H1 (cell line): ENCODE data around the gene TBC1D22A. TPM values are rescaled to one million over a fixed set of nuclear protein-coding genes. Genes with fewer than 3 reads are reported as not detected.

ENCODE experiments used
- ATF3 ChIP-seq: IDR thresholded peaks from 2 replicates; pipeline ENCODE4 v1.6.1; 2011; ENCODE audit warnings: low read depth, mild to moderate bottlenecking, low read length; ENCODE audit not compliant: insufficient read depth
- CHD1 ChIP-seq: IDR thresholded peaks from 2 replicates; pipeline ENCODE4 v1.6.1; 2012; ENCODE audit warnings: low read depth, low read length, improper control_type of control experiment
- CHD7 ChIP-seq: fragments of 300-600 bp; sonication (generic); IDR thresholded peaks from 2 replicates; pipeline ENCODE4 v1.7.1; 2012; ENCODE audit warnings: low read length, moderate library complexity, mild to moderate bottlenecking, inconsistent platforms; ENCODE audit not compliant: insufficient replicate concordance
- KDM1A ChIP-seq: fragments of 200-600, 300-600 bp; sonication (generic); IDR thresholded peaks from 2 replicates; pipeline ENCODE4 v1.7.1; 2016; ENCODE audit warnings: mild to moderate bottlenecking, low read length, borderline replicate concordance
- NRF1 ChIP-seq: IDR thresholded peaks from 2 replicates; pipeline ENCODE4 v1.6.1; 2011; ENCODE audit warnings: mild to moderate bottlenecking, low read depth, low read length, improper control_type of control experiment
- SUZ12 ChIP-seq: fragments of 200-600 bp; sonication (generic); IDR thresholded peaks from 2 replicates; pipeline ENCODE4 v1.6.1; 2012; ENCODE audit warnings: mild to moderate bottlenecking, inconsistent platforms, low read length, moderate library complexity, mixed read lengths
- polyA plus RNA-seq, 7 experiments: library from polyadenylated mRNA; depleted of rRNA in 3 of 7; stranded (reverse) in 5 of 7; unstranded in 2 of 7; fragments of >200 nt in 5 of 7; fragments of 200-250 nt in 2 of 7; gene quantifications; 1 replicate in 5 of 7; 2 replicates in 1 of 7; 4 replicates in 1 of 7; pipeline versions ENCODE4 v1.2.1 to v1.2.3, GENCODE V29; 2011 to 2013; ENCODE audit warnings: missing spikeins in 2 of 7, mixed read lengths in 2 of 7
- total RNA-seq: library from RNA; stranded (reverse); fragmentation: NEBNext Ultra II Directional; extraction: Animal tissue kit (Norgen Biotek cat#: 25700); gene quantifications from 2 replicates; pipeline ENCODE4 v1.2.1, GENCODE V29; 2021
- TF ChIP-seq, protein P1 (sequence below): IDR thresholded peaks from 2 replicates; pipeline ENCODE4 v1.6.1; 2012; ENCODE audit warnings: low read length, inconsistent platforms

TBC1D22A gene
- total and polyA plus RNA-seq, 2 of the 8 experiments (the other 6 are each of a cell fraction or from before 2014, with no cell fraction given): 11.9 to 18.4 TPM

DNA sequence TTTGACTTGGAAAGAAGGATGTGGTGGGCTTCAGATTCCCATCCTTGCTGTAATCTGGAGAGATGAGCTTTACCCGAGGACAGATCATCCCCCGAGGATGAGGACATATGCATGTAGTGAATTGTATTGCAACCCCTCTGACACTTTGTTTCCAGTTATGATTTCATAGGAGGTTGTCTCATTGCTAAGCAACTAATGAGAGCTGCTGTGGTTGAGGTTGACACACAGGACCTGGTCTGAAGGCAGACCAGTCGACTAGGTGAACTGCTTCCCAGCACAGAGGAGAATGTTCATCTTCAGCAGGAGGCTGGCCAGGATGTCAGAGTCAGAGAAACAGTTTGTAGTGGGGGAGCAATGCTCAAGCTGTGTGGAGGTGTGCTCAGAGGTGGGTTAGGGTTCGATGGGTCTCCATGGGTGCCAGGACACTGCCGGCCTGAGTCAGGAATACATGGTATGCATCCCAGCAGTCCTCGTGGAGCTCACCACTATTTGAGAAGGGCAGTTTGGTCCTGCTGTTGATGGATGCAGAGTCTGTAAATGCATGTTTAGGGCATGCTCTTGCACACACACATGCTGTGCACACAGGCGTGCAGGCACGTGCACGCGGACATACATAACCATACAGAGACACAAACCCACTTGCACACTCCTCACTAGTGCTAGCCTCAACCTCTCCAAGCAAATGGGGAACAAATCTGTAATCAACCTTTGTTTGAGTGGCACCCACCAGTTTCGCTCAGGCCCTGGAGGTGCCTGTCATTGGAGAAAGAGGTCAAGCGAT, 153.7 kb downstream of the TBC1D22A start (continued):
- TF ChIP-seq CHD7 (no peak), KDM1A (no peak), CHD1 (no peak), NRF1 (no peak), SUZ12 (no peak), ATF3 (no peak)
- TF ChIP-seq, protein P1, sequence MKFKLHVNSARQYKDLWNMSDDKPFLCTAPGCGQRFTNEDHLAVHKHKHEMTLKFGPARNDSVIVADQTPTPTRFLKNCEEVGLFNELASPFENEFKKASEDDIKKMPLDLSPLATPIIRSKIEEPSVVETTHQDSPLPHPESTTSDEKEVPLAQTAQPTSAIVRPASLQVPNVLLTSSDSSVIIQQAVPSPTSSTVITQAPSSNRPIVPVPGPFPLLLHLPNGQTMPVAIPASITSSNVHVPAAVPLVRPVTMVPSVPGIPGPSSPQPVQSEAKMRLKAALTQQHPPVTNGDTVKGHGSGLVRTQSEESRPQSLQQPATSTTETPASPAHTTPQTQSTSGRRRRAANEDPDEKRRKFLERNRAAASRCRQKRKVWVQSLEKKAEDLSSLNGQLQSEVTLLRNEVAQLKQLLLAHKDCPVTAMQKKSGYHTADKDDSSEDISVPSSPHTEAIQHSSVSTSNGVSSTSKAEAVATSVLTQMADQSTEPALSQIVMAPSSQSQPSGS: no peak
